HG02973 (cell line): Measurements from ENCODE around the gene TBCE.
A peak's percentile ranks its signal among the peaks of the same experiment; 100 is the strongest.

ENCODE experiments used
- ATAC-seq: cut with Tn5 transposase; IDR thresholded peaks from one replicate; pipeline ENCODE4 v1.9.1; 2021; ENCODE audit warnings: moderate library complexity; ENCODE audit not compliant: unreplicated experiment

Gene TBCE, protein sequence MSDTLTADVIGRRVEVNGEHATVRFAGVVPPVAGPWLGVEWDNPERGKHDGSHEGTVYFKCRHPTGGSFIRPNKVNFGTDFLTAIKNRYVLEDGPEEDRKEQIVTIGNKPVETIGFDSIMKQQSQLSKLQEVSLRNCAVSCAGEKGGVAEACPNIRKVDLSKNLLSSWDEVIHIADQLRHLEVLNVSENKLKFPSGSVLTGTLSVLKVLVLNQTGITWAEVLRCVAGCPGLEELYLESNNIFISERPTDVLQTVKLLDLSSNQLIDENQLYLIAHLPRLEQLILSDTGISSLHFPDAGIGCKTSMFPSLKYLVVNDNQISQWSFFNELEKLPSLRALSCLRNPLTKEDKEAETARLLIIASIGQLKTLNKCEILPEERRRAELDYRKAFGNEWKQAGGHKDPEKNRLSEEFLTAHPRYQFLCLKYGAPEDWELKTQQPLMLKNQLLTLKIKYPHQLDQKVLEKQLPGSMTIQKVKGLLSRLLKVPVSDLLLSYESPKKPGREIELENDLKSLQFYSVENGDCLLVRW

DNA sequence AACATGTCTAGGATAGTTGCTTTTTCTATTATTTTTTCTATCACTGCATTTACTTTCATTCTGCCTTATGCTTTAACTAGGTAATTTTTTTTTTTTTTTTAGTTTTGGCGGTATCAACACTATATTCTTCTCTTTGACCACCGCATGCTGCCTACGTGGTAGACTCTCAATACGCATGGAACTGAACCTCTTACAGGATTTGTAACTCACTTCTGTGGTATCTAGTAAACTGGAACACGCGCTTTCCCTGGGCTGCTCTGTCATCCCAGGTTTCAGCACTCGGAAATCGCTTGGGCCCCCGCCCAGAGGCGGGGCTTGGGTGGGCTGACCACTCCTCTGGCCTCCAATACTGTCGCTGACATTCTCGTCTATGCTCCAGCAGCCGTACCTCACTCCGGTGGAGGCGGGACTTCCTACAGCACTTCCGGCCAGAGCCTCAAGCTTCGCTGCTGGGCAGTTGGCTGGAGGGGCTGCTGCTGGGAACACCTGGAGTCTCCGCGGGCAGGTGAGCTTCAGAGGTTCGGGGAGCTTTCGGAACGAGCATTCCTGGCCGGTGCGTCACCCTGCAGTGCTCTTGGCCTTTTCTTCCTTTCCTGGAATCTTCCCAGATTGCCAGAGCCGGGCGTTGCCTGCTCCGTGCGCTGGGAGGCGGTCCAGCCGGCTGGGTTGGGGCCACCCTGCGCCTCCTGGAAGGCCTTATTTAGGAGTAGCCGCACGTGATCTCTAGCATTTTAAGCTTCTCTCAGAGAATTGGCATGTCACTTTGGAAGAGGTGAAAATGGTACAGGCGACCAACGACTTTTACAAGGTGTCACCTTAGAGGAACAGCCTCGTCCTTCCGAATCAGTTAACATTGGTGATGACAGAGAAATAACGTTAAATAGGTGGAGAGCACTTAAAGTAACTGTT lies at the start of gene TBCE:
Gene TBCE, plus strand, starts transcription at position 428 of the 909 bp plus-strand sequence. CDS start 12,623 bp downstream, outside the sequence.
- ATAC-seq: peak; percentile 100

DNA sequence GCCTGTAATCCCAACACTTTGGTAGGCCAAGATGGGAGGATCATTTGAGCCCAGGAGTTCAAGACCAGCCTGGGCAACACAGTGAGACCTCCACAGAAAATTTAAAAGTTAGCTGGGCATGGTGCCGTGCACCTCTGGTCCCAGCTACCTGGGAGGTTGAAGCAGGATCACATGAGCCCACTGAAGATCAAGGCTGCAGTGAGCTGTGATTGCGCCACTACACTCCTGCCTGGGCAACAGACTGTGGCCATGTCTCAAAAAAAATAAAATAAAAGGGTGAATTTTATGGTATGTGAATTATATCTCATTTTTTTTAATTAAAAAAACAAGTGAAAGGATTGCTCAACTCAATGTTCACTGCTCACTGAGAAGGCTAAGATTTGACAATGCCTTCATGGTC lies 48.0 kb upstream of the TBCE start:
- ATAC-seq: no peak

DNA sequence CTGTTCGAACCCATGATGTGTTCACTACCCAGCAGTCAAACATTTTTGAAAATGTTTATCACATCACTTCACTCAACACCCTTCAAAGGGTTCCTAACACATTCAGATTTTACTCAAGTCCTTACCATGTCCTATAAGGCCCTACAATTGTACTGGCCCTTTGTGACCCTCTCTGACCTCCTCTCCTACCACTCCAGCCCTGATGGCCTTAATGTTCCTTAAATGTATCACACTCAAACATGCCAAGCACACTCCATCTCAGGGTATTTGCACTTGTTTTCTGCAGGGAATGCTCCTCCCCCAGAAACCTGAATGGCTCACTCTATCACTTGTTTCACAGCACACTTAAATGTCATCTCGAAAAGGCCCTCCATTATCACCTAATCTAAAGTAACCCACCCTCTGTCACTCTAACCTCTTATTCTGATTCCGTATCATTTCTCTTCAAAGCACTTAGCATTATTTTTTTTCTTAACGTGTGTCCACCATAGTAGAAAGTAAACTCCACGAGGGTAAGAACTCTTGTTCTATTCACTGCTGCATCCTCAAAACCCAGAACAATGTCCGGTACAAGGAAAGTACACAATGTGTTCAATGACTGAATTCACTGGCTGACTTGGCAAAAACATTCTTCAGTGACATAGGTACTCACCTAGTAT lies 46.6 kb upstream of the TBCE start:
- ATAC-seq: no peak

DNA sequence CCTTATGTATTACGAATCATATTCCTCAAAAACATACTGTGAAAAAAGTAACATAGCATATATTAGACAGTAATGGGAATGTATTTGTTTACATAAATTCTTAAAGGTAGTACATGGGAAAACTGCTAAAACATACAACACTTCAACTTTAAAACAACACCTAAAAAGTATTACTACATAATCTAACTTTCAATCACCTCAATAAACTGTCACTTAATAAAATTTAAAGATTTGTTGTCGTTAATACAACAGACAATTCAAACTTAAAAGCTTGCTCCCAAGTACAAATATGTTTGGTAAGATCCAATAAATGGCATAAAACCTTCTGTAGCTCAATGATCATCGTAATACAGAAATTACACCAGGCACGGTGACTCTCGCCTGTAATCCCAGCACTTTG lies 42.9 kb upstream of the TBCE start:
- no peak for ATAC-seq

DNA sequence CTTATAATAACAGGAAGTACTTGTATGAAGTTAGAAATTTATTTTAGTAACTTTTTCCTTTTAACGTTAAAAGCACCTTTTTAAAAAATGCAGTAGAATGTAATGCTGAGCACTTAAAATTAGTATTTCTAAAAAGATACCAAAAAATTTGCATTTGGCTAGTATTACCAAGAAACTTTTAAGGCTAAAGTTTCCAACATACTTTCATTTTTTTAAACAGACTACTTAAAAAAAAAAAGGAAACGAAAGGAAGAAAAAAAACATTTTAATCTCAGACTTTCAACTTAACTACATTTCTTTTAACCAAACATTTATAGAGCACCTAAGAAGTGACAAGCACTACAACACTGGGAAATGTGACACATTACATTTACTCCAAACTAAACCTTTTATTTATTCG lies 42.1 kb upstream of the TBCE start:
- ATAC-seq: no peak

DNA sequence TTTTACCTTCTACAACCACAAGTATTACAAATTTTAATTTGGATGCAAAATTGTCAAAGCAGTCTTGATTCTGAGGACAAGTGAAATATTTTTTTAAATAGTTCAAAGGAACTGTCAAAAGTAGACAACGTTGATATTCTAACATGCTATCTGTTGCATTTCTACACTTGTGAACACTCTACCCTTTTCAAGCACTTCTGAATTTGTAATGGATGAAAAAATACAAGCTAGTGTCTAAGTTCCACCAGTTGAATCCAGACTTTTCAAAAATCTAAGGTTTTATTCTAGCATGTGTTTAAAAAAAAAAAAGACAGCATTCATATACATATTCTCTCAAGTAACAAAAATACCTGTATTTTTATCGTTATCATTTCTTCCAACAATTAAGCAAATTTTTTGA lies 41.4 kb upstream of the TBCE start:
- ATAC-seq: no peak

DNA sequence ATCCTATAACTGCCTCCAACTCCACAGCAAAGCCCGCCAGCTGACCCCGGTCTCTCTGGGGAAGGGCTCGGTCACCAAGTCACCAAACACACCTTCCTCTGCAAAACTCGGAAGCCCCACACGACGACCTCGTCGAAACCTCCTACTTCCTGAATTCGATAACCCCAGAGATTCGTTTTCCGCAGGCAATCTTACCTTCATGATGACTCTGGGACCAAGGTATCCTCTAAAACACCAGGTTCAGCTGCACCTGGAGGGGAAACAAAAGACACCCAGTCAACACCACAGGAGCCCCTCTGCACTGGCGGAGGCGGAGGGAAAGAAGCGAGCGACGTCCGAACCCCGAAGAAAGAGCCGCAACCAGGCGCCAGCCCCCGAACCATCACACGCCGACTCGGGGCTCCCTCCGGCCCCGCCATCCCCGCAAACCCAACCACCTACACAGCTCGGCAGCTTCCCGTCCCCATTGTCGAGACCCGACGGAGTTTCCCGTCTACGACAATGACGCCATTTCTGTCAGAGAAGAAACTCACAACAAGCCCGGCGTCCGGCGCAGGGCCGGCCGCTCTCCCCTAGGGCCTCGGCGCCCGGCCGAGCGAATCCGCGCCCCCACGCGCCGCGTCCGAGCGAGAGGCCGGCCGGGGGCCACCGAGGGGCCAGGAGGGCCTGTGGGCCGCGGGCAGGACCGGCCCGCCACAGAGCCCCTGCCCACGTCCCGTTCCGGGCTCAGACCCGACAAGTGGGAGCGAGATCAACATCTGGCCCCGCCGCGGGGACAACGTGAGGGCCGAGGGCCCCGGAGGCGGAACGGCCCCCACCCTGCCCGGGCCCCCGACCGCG lies 40.3 kb upstream of the TBCE start:
- ATAC-seq: peak; percentile 23

DNA sequence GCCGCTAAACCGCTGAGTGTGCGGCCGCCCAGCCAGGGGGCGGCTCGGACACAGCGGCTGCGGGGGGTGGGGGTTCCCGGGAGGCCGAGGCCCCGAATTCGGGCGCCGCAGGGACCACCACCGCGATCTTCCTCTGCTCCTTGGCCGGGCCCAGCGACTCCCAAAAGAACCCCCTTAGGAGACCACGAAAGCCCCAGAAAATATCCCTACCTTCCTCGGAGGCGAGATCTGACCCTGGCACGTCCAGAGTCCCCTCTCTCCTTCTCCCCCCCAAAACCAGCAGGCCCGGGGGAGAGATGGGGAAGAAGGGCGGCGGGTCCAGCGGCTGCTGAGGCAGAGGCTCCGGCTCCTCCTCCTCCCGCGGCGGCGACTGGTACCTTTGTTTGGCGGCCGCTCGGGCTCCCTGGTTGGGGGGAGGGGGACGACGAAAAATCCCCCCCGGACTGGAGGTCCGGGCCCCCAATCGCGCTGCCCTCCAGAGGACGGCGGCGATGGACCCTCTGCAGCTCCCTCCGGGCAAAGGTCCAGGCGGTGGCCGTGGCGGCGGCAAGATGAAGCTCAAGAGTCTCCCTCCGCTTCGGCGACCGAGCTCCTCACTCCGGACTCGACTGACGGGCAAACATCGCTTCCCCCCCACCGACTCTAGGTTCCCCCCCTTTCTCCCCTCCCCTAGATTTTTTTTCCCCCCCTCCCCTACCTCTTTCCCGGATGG lies 39.5 kb upstream of the TBCE start, which contains the start of gene ARID4B:
Gene ARID4B, minus strand, starts transcription at position 621 of the 712 bp plus-strand sequence. CDS start 1,260 bp downstream, outside the sequence.
- ATAC-seq: peak; percentile 6

DNA sequence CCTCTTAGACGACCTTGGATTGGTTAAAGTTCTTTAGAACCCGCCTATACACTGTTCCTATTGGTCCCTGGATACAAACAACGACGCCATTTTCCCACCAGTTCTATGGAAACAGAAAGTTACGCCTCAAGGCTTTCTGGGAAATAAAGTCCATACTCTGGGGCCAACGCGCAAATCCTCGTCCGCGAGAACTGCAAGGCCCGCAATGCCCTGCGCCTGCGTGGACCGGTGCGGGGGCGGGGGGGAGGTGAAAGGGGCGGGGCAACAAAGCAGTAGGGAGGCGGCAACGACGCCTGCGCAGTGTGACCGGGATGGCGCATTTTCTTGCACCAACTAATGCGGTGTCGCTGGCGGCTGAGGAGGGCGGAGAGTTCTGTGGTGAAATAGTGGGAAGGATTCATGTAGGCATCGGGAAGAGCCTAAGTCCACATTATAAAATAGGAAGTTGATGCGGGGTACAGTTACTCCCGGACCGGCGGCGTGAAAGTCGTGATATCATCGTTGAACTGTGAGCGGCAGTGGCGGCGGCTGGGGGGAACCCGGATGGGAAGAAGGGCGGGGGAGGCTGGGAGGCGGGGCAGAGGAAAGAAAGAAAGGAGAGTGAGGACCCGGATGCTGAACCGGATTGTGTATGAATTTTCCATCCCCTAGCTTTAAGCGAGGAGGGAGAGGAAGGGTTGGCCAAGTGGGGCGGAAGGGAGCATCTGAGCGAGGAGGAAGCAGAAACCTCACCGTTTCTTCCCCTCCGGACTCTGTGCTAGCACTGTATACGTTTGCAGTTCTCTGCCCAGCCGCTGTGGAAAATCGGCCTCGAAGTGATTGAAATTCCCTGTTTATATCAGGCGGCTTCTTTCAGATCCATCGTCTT lies 38.7 kb upstream of the TBCE start, which contains the start of gene GGPS1:
Gene GGPS1, plus strand, starts transcription at position 300 of the 868 bp plus-strand sequence. CDS start 6,695 bp downstream, outside the sequence.
- peak; percentile 60 for ATAC-seq

DNA sequence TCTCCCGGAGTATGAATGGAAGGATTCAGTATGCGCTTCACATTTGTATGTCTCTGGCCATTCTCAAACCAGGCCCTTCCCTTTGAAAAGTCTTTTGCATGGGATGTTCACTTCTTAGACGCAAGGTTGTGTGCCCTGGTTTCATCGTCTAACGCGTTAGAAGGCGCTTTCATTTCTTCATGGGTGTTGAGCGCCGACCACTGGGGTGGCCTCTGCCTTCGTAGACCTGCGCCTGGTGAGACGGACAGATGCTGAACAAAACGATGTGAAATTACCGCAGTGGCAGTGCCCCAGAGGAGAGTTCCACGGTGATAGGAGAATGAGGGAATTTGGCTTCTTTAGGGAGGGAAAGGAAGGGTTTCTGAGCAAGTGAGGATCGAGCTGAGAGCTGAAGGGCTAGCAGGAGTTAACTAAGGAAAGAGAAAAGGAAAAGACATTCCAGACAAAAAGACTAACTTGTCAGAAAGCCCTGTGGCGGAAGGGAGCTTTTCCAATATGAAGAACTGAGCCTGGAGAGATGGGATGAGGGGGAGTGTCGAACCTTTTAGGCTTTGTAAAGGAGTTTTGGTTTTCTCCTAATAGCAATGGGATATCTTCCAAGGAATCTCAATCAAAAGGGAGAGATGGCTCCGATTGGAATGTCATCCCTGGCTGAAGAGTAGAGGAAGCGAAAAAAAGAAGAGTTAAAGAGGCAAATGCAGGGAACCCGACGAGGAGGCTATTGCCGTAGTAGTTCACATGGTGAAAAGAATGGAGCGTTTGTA lies 37.9 kb upstream of the TBCE start:
- peak; percentile 29 for ATAC-seq

DNA sequence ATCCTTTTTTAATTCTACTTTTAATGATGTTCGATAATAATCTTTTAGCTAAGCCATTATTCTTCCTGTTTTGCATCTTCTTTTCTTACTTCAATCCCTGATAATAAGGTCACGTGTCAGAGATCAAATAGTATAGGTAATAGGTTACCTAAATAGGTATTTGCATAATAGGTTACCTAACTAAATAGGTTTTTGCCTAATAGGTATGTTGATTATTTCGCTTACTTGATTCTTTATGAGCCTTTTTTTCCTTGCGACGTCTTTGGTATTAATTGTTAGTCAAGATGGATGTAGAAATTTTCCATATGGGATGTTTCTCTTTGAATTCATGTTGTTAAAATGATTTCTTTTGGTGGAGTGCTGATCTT lies 36.3 kb upstream of the TBCE start:
- no peak for ATAC-seq

DNA sequence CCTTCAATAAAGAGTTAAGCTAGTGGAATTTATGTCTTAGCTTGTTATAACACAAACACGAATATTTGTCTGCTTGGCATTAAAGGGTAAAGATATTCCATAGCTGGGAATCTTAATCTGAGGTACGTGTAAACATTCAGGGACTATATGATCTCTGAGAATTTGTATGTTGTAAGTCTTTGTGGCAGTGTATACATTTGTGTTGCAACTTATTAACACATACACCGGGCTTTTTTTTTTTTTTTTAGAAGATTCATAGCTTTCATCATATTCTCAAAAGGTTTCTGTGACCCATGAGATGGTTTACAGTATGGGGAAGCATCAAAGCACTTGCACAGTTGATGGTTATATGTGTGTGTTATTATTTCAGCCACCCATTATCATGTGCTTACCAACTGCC lies 35.8 kb upstream of the TBCE start:
- no peak for ATAC-seq

DNA sequence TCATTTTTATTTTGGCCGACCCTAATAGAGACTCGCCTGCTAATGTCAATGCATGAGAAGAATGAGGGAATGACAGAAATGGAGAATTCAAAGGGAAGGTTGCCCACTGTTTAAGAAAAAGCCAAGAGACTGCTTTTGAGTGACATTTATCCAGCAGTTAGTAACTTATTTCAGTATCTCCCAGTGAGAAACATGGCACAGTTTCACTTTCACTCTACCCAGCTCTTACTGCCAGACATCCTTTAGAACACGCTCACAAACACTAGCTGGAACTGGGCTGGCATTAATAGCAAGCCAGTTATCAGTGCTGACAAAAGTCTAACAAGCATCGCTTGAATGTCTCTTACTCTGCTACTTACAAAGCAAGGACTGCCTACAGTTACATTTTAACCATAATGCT lies 30.3 kb upstream of the TBCE start:
- ATAC-seq: no peak

DNA sequence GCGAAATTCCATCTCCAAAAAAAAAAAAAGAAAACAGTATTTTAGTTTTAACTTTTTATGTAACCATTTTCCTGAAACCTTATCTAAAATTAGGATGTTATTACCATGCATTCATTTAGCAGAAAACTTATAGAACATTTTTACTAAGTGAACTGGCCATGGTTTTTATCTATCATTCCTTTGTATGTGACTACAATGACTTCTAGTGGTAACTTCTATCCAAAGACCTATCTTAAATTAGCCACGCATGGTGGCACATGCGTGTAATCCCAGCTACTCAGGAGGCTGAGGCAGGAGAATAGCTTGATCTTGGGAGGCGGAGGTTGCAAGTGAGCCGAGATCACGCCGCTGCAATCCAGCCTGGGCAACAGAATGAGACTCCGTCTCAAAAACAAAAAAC lies 27.5 kb upstream of the TBCE start:
- no peak for ATAC-seq

DNA sequence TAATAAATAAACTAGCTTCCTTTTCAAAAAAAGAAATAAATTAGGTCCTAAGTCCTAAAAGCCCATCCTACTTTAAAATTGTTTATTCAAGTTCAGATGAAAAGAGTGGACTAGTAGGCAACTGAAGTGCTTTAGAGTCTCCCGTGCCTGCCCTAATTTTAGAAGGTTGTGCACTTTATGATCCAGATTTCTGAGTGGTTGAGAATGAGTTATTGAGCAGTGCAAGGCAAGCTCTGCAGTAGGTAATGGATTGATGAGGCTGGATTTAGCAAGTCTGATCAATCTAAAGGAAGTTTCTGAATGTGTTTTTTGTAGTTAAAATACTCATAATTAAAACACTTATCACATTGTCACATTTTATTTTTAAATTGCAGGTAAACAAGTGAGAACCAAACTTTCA lies 25.9 kb upstream of the TBCE start:
- no peak for ATAC-seq

DNA sequence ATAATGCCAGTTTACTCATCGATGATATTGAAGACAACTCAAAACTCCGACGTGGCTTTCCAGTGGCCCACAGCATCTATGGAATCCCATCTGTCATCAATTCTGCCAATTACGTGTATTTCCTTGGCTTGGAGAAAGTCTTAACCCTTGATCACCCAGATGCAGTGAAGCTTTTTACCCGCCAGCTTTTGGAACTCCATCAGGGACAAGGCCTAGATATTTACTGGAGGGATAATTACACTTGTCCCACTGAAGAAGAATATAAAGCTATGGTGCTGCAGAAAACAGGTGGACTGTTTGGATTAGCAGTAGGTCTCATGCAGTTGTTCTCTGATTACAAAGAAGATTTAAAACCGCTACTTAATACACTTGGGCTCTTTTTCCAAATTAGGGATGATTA lies 25.2 kb upstream of the TBCE start:
- no peak for ATAC-seq

DNA sequence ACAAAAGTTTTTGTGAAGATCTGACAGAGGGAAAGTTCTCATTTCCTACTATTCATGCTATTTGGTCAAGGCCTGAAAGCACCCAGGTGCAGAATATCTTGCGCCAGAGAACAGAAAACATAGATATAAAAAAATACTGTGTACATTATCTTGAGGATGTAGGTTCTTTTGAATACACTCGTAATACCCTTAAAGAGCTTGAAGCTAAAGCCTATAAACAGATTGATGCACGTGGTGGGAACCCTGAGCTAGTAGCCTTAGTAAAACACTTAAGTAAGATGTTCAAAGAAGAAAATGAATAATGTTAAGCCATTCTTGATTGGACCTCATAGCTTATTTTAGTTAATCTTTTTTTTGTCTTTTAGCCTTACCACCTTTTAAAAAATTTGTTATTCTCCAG lies 24.8 kb upstream of the TBCE start:
- no peak for ATAC-seq

DNA sequence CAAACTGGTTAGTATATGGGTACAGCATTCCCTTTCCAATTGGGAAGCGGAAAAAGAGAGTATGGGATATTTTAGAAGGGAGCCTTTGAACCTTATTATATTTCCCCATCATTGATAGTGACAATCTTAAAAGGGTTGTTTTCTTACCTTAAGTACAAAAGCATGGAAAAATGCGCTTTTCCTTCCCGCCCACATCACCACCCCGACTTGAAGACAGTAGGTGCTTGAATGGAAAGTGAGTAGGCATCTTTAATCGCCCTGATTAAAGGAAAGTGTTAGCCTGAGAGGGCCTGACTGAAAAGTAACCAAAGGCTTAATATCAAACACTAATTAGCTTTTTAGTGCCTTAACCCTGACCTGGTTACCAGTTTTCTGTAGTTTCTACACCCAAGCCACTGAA lies 23.5 kb upstream of the TBCE start:
- ATAC-seq: no peak
